ENCODE data around the gene TRIM15.

GRCh38 chr6:30154061-30154460, 9.3 kb upstream of the TRIM15 start:
- TF ChIP-seq, protein P1, sequence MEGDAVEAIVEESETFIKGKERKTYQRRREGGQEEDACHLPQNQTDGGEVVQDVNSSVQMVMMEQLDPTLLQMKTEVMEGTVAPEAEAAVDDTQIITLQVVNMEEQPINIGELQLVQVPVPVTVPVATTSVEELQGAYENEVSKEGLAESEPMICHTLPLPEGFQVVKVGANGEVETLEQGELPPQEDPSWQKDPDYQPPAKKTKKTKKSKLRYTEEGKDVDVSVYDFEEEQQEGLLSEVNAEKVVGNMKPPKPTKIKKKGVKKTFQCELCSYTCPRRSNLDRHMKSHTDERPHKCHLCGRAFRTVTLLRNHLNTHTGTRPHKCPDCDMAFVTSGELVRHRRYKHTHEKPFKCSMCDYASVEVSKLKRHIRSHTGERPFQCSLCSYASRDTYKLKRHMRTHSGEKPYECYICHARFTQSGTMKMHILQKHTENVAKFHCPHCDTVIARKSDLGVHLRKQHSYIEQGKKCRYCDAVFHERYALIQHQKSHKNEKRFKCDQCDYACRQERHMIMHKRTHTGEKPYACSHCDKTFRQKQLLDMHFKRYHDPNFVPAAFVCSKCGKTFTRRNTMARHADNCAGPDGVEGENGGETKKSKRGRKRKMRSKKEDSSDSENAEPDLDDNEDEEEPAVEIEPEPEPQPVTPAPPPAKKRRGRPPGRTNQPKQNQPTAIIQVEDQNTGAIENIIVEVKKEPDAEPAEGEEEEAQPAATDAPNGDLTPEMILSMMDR (conservative IDR thresholded peaks at IDR 0.05; ENCODE audit: low read depth, low read length) = no peak
- TF ChIP-seq EZH2 (IDR thresholded peaks at IDR 0.05; ENCODE audit: low read length, unreplicated experiment) = no peak

Data from PC-3 (cell line).